ENCODE results near the gene CBX1. TPM values are rescaled to one million over a fixed set of nuclear protein-coding genes. Genes with fewer than 3 reads are reported as not detected.

The CBX1 gene
- total and polyA plus RNA-seq, 2 of the 13 experiments (the other 11 are each of a cell fraction or from before 2014, with no cell fraction given) = 17.8 to 108 TPM

DNA sequence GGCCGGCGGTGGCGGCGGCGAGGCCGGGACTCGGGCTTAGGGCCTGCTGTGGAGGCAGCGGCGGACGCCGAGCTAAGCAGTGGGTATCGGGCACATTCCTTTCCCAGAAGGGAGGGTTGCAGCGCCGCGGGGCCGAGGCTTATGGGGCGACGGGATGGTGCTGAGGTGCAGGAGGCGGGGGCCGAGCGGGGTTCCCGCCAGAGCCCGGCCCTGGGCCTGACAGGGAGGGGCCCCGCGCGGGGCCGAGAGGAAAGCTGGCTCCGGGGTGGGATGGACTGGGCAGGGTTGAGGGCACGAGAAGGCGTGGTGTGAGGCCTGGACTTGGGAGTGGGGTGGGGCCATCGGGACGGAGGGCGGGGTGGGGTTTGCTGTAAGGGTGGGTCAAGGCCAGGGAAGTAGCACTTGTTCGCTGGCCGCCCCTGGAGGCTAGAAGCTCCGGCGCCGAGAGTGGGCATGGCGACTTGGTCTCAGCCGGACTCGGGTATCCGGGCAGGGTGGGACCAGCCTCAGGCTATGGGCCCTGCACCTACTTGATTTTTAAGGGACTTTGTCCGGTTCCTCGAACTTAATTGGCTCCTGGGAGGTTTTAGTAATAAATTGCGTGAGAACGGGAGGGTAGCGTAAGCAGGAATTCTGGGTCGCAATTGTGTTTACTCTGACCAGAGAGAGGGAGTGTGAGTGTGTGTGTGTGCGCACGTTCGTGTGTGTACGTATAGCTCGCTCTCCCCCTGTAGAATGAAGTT is 52.7 kb downstream of the CBX1 start (continued):
- TF ChIP-seq, protein P1, sequence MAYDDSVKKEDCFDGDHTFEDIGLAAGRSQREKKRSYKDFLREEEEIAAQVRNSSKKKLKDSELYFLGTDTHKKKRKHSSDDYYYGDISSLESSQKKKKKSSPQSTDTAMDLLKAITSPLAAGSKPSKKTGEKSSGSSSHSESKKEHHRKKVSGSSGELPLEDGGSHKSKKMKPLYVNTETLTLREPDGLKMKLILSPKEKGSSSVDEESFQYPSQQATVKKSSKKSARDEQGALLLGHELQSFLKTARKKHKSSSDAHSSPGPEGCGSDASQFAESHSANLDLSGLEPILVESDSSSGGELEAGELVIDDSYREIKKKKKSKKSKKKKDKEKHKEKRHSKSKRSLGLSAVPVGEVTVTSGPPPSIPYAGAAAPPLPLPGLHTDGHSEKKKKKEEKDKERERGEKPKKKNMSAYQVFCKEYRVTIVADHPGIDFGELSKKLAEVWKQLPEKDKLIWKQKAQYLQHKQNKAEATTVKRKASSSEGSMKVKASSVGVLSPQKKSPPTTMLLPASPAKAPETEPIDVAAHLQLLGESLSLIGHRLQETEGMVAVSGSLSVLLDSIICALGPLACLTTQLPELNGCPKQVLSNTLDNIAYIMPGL (CRISPR knock-in tag; IDR thresholded peaks at IDR 0.05; ENCODE audit: borderline replicate concordance in 1 of 2, low read depth in 1 of 2) = peak; percentile 72 to 90
- TF ChIP-seq HOXA5 (CRISPR knock-in tag; IDR thresholded peaks at IDR 0.05) (peak; percentile 77), ZNF709 (CRISPR knock-in tag; IDR thresholded peaks at IDR 0.05) (no peak; the same call in 1 of the 2 replicates), THAP11 (CRISPR knock-in tag; IDR thresholded peaks at IDR 0.05) (no peak; the same call in none of the 2 replicates), ZNF761 (CRISPR knock-in tag; conservative IDR thresholded peaks at IDR 0.05) (peak; percentile 74; the same call in 1 of the 2 replicates), KMT2A (CRISPR knock-in tag; IDR thresholded peaks at IDR 0.05) (peak; percentile 76), ZNF343 (CRISPR knock-in tag; IDR thresholded peaks at IDR 0.05) (no peak; the same call in none of the 2 replicates)
- TF ChIP-seq, protein P2, sequence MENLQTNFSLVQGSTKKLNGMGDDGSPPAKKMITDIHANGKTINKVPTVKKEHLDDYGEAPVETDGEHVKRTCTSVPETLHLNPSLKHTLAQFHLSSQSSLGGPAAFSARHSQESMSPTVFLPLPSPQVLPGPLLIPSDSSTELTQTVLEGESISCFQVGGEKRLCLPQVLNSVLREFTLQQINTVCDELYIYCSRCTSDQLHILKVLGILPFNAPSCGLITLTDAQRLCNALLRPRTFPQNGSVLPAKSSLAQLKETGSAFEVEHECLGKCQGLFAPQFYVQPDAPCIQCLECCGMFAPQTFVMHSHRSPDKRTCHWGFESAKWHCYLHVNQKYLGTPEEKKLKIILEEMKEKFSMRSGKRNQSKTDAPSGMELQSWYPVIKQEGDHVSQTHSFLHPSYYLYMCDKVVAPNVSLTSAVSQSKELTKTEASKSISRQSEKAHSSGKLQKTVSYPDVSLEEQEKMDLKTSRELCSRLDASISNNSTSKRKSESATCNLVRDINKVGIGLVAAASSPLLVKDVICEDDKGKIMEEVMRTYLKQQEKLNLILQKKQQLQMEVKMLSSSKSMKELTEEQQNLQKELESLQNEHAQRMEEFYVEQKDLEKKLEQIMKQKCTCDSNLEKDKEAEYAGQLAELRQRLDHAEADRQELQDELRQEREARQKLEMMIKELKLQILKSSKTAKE (CRISPR knock-in tag; IDR thresholded peaks at IDR 0.05; ENCODE audit: borderline replicate concordance) = peak; percentile 47; the same call in 1 of the 2 replicates
- TF ChIP-seq, protein P3, sequence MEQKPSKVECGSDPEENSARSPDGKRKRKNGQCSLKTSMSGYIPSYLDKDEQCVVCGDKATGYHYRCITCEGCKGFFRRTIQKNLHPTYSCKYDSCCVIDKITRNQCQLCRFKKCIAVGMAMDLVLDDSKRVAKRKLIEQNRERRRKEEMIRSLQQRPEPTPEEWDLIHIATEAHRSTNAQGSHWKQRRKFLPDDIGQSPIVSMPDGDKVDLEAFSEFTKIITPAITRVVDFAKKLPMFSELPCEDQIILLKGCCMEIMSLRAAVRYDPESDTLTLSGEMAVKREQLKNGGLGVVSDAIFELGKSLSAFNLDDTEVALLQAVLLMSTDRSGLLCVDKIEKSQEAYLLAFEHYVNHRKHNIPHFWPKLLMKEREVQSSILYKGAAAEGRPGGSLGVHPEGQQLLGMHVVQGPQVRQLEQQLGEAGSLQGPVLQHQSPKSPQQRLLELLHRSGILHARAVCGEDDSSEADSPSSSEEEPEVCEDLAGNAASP (CRISPR knock-in tag; IDR thresholded peaks at IDR 0.05; ENCODE audit: borderline replicate concordance) = peak; percentile 59
- TF ChIP-seq, protein P4, sequence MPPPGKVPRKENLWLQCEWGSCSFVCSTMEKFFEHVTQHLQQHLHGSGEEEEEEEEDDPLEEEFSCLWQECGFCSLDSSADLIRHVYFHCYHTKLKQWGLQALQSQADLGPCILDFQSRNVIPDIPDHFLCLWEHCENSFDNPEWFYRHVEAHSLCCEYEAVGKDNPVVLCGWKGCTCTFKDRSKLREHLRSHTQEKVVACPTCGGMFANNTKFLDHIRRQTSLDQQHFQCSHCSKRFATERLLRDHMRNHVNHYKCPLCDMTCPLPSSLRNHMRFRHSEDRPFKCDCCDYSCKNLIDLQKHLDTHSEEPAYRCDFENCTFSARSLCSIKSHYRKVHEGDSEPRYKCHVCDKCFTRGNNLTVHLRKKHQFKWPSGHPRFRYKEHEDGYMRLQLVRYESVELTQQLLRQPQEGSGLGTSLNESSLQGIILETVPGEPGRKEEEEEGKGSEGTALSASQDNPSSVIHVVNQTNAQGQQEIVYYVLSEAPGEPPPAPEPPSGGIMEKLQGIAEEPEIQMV (CRISPR knock-in tag; IDR thresholded peaks at IDR 0.05; ENCODE audit: low read depth) = no peak; the same call in 1 of the 2 replicates
- TF ChIP-seq, protein P5, sequence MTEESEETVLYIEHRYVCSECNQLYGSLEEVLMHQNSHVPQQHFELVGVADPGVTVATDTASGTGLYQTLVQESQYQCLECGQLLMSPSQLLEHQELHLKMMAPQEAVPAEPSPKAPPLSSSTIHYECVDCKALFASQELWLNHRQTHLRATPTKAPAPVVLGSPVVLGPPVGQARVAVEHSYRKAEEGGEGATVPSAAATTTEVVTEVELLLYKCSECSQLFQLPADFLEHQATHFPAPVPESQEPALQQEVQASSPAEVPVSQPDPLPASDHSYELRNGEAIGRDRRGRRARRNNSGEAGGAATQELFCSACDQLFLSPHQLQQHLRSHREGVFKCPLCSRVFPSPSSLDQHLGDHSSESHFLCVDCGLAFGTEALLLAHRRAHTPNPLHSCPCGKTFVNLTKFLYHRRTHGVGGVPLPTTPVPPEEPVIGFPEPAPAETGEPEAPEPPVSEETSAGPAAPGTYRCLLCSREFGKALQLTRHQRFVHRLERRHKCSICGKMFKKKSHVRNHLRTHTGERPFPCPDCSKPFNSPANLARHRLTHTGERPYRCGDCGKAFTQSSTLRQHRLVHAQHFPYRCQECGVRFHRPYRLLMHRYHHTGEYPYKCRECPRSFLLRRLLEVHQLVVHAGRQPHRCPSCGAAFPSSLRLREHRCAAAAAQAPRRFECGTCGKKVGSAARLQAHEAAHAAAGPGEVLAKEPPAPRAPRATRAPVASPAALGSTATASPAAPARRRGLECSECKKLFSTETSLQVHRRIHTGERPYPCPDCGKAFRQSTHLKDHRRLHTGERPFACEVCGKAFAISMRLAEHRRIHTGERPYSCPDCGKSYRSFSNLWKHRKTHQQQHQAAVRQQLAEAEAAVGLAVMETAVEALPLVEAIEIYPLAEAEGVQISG (CRISPR knock-in tag; IDR thresholded peaks at IDR 0.05) = peak; percentile 83
- TF ChIP-seq, protein P6, sequence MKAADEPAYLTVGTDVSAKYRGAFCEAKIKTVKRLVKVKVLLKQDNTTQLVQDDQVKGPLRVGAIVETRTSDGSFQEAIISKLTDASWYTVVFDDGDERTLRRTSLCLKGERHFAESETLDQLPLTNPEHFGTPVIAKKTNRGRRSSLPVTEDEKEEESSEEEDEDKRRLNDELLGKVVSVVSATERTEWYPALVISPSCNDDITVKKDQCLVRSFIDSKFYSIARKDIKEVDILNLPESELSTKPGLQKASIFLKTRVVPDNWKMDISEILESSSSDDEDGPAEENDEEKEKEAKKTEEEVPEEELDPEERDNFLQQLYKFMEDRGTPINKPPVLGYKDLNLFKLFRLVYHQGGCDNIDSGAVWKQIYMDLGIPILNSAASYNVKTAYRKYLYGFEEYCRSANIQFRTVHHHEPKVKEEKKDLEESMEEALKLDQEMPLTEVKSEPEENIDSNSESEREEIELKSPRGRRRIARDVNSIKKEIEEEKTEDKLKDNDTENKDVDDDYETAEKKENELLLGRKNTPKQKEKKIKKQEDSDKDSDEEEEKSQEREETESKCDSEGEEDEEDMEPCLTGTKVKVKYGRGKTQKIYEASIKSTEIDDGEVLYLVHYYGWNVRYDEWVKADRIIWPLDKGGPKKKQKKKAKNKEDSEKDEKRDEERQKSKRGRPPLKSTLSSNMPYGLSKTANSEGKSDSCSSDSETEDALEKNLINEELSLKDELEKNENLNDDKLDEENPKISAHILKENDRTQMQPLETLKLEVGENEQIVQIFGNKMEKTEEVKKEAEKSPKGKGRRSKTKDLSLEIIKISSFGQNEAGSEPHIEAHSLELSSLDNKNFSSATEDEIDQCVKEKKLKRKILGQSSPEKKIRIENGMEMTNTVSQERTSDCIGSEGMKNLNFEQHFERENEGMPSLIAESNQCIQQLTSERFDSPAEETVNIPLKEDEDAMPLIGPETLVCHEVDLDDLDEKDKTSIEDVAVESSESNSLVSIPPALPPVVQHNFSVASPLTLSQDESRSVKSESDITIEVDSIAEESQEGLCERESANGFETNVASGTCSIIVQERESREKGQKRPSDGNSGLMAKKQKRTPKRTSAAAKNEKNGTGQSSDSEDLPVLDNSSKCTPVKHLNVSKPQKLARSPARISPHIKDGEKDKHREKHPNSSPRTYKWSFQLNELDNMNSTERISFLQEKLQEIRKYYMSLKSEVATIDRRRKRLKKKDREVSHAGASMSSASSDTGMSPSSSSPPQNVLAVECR (CRISPR knock-in tag; IDR thresholded peaks at IDR 0.05; ENCODE audit: borderline replicate concordance) = peak; percentile 85
